ENCODE results near the gene SH2D6.

Gene SH2D6

DNA sequence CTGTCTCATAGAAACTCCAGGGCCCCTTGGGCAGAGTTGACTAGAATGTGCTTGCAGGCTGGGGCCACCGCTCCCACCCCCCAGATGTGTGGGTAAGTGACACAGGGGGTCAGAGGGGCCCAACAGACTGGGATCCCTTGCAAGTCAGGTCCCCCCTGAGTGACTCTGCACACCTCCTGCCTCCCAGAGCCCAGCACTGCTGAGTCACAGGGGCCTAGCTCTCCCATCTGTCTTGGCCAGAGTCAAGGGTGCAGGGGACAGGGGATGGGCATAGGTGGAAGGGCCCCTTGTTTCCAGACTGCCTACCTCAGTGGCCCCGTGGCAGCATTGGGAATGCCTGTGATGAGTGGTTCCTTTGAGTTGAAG is 11.4 kb downstream of the SH2D6 start:
- TF ChIP-seq SPI1 (IDR thresholded peaks at IDR 0.05; ENCODE audit: borderline replicate concordance, low read depth) = no peak
- TF ChIP-seq, protein P1, sequence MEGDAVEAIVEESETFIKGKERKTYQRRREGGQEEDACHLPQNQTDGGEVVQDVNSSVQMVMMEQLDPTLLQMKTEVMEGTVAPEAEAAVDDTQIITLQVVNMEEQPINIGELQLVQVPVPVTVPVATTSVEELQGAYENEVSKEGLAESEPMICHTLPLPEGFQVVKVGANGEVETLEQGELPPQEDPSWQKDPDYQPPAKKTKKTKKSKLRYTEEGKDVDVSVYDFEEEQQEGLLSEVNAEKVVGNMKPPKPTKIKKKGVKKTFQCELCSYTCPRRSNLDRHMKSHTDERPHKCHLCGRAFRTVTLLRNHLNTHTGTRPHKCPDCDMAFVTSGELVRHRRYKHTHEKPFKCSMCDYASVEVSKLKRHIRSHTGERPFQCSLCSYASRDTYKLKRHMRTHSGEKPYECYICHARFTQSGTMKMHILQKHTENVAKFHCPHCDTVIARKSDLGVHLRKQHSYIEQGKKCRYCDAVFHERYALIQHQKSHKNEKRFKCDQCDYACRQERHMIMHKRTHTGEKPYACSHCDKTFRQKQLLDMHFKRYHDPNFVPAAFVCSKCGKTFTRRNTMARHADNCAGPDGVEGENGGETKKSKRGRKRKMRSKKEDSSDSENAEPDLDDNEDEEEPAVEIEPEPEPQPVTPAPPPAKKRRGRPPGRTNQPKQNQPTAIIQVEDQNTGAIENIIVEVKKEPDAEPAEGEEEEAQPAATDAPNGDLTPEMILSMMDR (IDR thresholded peaks at IDR 0.05; ENCODE audit: insufficient read depth, low read length) = no peak
- TF ChIP-seq GABPA (IDR thresholded peaks at IDR 0.05; ENCODE audit: low read depth) = no peak
- no peak for TF ChIP-seq POLR2AphosphoS5 (IDR thresholded peaks at IDR 0.05; ENCODE audit: low read depth)
- TF ChIP-seq, protein P2, sequence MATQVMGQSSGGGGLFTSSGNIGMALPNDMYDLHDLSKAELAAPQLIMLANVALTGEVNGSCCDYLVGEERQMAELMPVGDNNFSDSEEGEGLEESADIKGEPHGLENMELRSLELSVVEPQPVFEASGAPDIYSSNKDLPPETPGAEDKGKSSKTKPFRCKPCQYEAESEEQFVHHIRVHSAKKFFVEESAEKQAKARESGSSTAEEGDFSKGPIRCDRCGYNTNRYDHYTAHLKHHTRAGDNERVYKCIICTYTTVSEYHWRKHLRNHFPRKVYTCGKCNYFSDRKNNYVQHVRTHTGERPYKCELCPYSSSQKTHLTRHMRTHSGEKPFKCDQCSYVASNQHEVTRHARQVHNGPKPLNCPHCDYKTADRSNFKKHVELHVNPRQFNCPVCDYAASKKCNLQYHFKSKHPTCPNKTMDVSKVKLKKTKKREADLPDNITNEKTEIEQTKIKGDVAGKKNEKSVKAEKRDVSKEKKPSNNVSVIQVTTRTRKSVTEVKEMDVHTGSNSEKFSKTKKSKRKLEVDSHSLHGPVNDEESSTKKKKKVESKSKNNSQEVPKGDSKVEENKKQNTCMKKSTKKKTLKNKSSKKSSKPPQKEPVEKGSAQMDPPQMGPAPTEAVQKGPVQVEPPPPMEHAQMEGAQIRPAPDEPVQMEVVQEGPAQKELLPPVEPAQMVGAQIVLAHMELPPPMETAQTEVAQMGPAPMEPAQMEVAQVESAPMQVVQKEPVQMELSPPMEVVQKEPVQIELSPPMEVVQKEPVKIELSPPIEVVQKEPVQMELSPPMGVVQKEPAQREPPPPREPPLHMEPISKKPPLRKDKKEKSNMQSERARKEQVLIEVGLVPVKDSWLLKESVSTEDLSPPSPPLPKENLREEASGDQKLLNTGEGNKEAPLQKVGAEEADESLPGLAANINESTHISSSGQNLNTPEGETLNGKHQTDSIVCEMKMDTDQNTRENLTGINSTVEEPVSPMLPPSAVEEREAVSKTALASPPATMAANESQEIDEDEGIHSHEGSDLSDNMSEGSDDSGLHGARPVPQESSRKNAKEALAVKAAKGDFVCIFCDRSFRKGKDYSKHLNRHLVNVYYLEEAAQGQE (IDR thresholded peaks at IDR 0.05; ENCODE audit: insufficient replicate concordance, low read depth) = no peak
- no peak for DNase-seq (ENCODE audit: low read depth in 1 of 2, low spot score in 1 of 2)
- Histone ChIP-seq H3K27me3 (ENCODE audit: insufficient read depth, poor library complexity, severe bottlenecking) (no peaks in the 10 kb centered on the region), H3K27ac (replicated peaks) (no peak overlapping the region; the same call in 1 of the 2 replicates), H3K4me3 (replicated peaks; ENCODE audit: insufficient read depth, low read length) (no peak overlapping the region)

DNA sequence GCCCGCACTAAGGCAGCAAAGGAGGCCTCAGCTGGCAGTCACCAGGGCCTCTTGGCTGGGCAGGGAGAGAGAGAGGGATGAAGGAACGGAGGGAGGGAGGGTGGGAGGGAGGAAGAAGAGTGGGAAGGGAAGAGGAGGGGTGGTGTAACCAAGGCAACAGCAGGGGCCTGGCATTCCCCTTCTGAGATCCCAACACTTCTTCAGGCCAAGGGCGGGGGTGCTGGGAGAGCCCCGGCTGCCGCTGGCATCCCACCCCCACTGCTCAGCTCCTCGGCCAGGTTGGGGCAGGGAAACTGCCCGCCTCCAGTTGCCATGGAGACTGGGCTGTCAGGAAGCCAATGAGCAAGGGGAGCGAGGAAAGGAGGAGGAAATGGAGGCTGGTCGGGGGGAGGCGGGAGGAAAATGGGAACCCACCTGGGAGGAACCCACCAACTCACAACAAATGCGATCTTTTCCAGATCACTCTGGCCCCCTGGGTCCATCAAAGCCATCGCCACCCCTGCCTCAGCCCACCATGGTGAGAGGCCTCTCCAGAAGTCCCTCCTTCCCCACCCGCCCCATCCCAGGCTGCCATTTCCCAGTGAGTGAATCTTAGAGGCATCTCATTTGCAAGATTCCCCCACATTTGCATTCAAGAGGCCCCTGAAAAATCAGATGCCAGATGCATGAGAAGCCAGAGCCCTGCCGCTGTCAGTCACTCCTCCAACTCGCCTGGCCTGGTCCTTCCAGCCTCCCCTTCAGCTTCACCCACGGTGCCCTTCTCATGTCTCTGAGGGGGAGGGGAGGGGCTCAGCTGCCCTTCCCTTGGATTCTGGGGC is 12.4 kb downstream of the SH2D6 start:
- no peak overlapping the region for H3K27ac ChIP-seq (replicated peaks)
- H3K27me3 ChIP-seq (ENCODE audit: insufficient read depth, poor library complexity, severe bottlenecking) = no peaks in the 10 kb centered on the region
- no peak for DNase-seq (ENCODE audit: low read depth in 1 of 2, low spot score in 1 of 2)
- no peak overlapping the region for H3K4me3 ChIP-seq (replicated peaks; ENCODE audit: insufficient read depth, low read length)
- TF ChIP-seq SPI1 (IDR thresholded peaks at IDR 0.05; ENCODE audit: borderline replicate concordance, low read depth) = no peak
- TF ChIP-seq, protein P1 (IDR thresholded peaks at IDR 0.05; ENCODE audit: insufficient read depth, low read length) = no peak
- TF ChIP-seq, protein P2 (IDR thresholded peaks at IDR 0.05; ENCODE audit: insufficient replicate concordance, low read depth) = no peak
- no peak for TF ChIP-seq POLR2AphosphoS5 (IDR thresholded peaks at IDR 0.05; ENCODE audit: low read depth)
- TF ChIP-seq GABPA (IDR thresholded peaks at IDR 0.05; ENCODE audit: low read depth) = no peak

DNA sequence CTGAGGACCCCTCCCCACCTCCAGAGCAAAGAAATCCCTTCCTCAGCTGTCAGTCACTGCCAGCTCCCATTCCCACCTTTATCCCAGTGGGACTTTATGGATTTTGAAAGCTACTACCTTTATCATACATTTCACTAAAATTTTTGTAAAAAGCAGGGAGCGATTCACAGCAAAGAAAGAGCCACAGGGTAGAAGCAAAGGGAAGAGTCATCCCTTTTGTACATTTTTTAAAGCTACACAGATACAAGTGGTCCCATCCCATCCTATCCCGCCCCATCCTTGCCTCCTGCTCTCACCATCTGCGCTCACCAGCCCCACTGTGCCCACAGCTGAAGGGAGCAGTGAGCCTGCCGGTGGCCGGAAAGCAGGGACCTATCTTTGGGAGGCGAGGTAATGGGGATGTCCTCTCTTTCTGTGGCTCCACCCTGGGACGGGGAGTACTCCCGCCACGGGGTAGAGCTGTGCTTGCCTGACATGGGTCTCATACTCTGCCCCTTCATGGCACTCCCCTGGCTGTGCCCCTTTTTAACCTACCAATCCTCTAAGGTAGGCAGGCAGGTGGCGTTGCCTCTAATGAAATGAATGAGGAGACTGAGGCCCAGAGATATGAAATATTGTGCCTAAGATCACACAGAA is 13.2 kb downstream of the SH2D6 start:
- Histone ChIP-seq H3K27ac (replicated peaks) (no peak overlapping the region), H3K4me3 (replicated peaks; ENCODE audit: insufficient read depth, low read length) (no peak overlapping the region), H3K27me3 (ENCODE audit: insufficient read depth, poor library complexity, severe bottlenecking) (no peaks in the 10 kb centered on the region)
- DNase-seq (ENCODE audit: low read depth in 1 of 2, low spot score in 1 of 2) = no peak
- TF ChIP-seq, protein P1 (IDR thresholded peaks at IDR 0.05; ENCODE audit: insufficient read depth, low read length) = no peak
- no peak for TF ChIP-seq POLR2AphosphoS5 (IDR thresholded peaks at IDR 0.05; ENCODE audit: low read depth)
- no peak for TF ChIP-seq SPI1 (IDR thresholded peaks at IDR 0.05; ENCODE audit: borderline replicate concordance, low read depth)
- TF ChIP-seq, protein P2 (IDR thresholded peaks at IDR 0.05; ENCODE audit: insufficient replicate concordance, low read depth) = no peak
- TF ChIP-seq GABPA (IDR thresholded peaks at IDR 0.05; ENCODE audit: low read depth) = no peak
